Measurements from ENCODE around the gene ZNF608.

The ZNF608 gene

DNA sequence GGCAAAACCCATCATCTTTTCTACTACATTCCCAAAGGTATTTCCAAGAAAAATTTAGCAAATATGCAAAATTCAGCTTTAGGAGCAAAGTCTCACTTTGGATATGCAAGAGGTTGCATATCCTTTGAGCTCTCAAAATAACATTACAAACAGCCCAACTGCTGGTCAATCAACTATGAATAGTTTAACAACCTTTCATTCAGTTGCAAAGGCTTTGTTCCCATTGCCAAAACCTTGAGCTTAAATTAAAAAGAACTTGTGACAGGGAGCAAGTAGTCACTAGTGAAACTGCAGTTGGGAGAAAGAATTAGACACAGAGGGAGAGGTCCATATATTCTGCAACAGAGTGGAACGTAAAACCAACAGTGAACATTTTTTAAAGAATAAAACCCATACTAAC lies 8.8 kb downstream of the ZNF608 start:
- peak; percentile 20 for DNase-seq

DNA sequence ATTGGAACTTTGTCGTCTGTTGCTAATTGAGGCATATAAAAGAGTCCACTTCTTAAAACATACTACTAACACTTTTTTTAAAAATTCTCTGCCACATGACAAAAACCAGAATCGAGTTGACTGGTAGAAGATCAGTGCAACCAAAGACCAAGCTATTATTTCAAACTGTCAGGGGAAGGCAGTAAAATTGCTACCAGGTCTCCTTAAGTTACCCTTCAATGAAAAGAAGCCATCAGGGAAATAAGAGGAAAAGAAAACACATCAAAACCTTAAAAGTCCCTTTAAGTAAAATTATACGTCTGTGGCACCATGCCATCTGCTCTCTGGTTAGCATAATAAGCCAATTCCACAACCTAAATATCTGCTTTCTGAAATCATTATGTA lies 9.6 kb downstream of the ZNF608 start:
- DNase-seq = peak; percentile 21

DNA sequence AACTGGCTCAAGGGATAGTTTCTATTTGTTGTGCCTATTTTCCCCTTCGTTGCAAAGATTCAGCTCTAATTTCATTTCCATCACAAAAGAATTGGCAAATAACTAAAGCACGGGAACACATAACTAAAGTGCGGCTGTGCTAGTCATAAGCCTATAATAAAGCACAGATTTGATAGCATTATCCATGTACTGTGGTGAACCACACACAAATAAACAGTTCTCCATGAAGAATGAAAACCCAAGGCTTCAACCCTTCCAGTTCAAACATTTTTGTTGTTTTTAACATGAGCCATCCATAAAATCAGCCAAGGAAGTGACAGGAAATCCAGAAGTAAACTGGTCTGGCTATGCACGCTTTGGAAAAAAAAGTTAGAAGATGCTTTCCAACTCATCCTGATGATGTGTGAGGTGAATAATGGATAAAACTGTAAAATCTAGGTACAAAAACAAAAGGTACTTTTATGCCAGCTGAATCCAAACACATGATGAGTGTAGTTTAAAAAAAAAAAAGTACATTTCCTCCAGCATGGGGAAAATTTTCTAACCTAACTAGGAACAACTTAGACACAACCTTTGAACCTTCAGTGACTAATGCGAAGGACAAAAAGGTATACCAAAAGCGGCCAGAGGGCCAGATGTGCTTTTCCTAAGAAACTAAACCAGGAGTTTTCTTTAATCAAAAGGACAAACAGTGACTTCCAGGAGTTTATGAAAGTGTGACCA lies 10.2 kb downstream of the ZNF608 start:
- DNase-seq = peak; percentile 59

DNA sequence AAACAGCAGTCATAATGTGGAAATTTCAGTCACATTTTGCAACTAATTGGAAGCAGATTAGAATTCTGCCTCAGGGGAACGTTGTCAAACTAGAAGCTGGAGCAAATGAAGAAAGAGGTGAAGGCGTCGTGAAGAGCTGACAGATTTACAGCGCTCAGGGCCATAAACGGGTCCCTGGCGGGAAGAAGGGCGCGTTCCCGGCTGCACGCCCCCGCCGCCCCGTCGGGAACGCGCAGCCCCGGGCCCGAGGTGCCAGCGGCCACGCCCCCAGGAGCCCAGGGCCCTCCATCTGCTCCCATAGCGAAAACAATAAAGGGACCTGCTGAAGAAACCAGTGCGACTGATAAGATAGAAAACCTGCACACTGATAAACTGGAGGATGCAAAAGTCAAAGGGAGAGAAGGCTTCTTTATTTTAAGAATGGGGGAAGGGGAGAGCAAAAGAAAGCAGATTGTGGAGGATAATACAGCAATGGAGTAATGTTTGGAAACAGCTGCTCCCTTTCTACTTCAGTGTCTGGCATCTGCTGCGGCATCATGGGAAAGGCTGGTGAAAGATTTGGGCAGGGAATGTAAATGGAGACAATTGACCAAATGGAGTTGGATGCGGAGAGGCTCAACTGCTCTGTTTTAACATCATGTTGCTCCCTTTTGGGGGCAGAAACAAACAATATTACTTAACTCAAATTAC lies 11.1 kb downstream of the ZNF608 start:
- DNase-seq = peak; percentile 89

DNA sequence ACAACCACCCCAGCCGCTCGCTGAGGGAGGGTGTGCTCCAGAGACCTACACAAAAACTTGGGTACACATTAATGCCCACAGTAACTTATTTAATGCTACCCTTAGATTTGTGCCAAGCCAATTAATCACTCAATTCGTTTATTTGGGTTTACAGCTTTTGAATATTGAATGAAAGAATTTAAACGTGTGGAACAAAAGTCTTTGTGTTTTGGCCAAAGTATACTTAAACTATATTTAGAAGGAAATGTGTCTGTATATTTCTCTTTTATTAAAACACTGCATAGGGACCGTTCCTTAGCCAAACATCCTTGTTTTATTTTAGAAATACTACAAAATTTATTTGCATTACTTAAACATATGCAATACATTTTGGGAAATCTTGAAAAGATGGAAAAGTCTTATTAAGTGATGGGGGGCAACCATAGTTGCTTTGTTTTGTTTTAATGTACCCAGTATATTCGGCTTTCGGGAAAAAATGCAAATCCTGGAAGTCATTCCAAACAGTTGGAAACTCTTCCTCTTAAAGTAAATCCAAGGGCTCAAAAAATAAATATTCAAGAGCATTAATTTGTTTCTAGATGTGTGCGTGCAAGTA lies 11.8 kb downstream of the ZNF608 start:
- no peak for DNase-seq

DNA sequence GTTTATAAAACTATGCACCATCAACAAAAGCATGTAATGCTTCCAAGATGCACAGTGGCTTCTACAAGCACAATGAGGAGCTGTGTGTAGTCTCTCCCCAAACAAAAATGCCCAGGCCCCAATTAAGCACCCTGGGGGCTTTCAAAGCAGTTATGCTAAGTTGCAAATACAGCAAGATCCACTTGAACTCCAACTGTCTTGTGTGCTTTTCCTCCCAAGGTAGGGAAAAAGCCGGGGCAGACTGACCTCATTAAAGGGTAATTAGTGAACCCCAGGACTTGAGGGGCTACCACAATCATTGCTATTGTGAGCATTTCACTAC lies 13.1 kb downstream of the ZNF608 start:
- peak; percentile 87 for DNase-seq

DNA sequence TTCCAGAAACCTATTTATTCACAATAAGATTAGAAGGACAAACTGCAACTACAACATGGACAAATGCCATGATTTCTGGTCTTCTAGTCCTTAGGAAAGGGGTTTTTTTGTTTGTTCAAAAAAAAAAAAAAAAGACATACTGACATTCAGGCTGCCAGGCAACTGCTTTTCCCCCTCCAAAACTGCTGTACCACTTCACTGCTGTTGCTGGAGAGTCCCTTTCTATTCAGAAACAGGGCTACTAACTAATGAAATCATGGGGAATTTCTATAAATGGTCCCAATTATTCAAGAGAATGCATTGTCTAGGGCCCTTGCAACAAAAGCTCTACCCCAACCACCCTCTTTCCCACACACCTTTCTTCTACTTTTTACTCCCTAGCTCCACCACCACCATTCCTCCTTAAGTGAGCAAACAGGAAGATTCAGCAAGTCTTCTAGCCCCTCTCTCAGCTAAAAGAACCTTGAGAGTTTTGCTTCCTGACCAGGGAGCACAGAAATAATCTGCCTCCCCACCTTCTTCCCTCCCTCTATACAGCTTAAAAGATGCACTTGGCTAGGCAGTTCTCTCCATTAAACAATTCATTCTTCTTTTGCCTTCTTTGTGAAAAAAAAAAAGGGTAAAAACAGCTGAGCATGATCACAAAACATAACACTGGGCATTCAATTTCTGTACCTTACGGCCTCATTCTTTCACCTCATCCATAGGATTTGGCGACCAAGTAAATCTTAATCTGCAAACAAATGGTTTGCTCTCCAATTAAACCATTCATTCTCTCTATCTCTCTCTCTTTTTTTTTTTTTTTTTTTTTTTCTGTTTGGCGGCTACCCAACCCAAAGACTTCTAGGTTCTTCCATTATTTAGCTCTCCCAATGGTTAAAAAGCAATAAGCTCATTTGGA lies 13.8 kb downstream of the ZNF608 start:
- DNase-seq = peak; percentile 66

DNA sequence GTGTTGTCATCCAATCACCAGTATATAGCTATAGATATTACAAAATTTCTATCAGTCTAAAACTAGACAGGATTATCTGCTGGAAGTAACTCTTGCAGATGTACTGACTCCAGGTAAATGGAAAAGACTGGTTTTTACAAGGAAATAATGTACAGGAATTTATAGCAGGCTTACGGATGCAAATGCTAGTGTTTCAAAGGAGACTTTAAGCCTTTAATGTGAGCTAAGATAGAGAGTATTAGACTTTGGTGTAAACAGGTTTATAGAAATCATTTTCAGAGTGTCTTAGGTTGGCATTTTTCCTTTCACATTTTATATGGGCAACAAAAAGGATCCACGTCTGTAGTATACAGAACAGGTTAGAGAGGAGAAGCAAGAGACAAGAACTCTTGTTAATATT lies 16.1 kb downstream of the ZNF608 start:
- no peak for DNase-seq

DNA sequence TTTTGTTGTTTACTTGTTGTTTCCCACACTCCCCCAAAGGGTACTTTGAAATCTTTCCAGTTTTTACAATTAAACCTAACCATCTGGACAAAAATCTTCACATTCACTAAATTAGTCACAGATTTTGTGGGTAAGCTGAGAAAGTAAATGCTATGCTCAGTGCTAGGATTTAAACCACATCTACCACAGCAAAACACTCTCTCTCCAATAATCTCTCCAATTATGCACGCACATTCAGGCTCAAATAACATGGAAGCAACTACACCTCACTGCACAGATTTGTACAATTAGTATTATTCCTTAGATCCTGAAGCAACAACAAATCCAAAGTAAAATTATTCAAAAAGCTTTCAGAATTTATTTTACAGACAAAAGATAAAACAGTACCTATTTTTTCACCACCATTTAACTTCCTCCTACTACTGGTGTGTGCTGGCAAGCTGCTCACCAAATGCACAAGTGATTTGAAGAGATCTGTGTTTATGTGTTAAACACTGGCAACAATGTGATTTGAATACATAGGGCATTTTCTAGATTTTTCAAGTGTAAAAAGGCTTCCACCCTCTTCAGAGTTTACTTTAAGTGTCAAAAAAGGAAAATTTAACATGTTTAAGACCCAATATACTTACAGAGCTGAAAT lies 16.6 kb downstream of the ZNF608 start:
- peak; percentile 62 for DNase-seq

DNA sequence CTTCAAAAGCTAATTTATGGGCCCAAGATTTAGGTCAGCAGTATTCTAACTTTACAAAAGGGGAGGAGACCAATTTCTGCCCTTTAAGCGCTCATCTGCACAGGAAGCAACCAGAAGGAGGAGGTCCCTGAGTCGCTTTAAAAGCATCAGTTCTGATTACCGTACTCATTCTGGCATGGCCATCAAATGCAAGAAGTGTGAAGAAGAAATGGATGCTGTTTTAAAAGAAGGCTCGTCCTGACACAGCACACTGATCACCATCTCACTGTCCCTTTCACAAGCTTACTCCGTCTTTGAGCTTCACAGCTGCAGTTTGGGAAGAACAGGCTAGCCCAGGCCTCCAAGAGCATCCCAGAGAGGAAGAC lies 17.5 kb downstream of the ZNF608 start:
- peak; percentile 52 for DNase-seq

DNA sequence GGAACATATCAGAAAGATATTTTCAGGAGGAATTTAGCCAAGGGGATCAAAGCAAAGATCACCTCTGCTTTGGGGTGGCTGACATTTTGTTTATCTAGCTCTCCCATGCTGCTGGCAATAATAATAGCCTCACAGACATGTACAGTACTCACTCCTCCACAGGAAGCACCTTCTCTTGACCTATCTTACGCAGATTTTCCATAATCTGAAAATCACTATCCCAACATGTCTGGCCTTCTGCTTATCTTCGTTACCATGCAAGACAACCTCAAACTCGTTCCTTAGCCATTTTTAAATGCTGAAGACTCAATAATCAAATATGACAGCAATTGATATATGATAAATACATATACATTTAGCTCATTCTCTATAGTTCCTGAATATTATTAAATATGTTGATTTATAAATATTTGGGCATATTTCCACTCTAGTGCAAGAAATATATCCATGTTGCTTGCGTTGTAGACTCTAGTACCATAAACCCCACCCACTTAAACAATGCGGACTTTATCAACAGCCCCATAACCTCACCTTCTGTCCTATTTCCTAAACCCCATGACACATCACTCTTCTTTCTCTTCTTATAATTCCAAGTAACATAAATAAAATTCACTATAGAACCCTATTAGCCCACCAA lies 18.0 kb downstream of the ZNF608 start:
- no peak for DNase-seq

DNA sequence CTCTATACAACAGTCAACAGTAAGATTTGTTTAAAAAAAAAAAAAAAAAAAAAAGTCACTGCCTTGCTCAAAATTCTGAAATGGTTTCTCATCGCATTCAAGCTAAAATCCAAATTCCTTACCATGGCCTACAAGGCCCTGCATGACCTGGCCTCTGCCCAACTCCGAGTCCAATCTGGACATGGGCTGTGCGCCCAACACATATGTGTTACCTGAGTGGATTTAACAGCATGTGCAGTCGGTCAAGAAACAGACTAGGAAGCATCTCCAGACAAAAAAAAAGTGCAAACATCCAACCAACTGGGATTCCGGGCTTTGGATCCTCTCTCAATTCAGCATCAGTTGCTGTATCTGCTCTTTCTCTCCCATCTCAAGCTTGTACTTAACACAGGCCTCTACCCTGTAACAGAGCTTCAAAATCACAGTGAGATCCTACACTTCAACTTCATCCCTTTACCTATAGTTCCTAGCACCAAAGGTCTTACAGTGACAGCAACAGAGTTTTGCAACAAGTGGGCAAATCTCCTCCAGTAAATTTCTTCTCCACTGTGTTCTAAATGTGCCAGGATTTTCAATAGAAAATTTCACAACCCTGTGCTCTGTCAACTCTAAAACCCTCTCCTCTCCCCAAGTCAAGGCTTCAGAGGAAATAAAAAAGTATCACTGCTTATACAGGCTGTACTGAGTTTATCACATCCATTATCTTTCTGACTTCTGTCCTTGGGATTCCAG lies 19.6 kb downstream of the ZNF608 start:
- DNase-seq = no peak

DNA sequence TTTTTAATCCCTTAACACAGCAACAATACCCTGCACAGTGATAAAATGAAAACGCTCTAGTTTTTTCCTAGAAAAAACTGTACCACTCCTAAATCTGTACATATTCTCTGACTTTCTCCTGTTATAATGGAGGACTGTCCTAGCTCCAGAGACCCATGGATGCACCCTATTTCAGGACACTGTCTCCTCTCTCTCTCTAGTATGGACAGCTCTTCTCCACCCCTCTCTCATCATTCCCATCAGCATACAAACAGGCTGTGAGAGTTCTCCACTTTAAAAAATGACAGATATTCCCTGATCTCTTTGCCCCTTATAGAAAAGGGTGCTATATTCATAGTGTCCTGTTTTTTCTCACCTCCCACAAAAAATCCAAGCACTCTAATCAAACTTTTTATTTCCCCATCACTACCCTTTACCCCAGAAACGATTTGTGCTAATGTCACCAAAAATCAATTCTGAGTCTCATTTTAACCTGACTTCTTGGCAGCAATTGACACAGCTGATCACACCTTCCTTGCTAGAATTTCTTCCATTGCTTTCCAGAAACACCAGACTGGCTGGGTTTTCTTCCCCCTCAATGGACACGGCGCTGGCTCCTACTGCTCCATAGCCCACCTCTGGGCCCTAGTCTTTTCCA lies 20.7 kb downstream of the ZNF608 start:
- DNase-seq = no peak

DNA sequence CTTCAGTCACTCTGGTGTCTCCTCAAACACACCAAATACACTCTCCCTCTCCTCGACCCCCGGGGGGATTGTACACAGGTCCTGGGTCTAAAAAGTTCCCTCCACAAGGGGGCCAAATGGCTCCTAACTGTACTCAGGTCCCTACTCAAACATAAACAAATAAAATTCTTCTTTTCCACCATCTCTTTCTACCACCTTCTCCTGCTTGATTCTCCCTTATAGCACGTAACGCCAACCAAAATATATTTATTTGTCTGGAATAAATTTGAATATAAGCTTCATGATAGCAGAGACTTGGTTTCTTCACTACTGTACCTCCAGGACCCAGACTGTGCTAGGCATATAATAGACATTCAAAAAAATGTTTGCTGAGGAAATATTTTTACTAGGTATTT lies 21.4 kb downstream of the ZNF608 start:
- DNase-seq = no peak

DNA sequence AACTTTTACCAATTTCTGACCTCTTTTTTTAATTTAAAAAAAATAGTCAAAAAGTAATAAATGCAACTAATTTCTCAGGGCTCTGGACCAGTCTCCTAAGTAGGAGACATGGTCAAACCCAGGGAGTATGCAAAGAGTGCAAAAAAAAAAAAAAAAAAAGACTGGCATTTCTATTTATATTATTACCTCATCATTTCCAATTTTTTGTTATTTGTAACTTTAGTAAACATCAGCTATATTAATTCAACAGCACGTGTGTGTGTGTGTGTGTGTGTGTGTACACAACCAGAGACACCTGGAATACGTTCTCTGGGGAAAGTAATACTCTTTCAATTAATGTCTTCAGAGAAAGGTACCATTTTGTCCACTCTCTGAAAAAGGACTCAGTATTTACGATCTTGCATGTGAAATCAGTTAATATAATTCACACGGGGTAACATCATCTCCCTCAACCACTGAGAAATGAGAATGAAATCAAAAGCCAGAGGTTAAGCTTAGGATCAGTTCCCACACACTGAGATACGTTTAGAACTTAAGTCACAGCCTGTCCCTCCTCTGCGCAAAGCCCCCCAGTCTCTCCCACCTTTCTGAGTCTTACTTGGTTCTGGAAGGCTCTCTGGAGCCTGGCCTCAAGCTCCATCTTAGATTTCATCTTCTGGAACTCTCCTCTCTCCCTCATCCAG lies 21.9 kb downstream of the ZNF608 start:
- DNase-seq = no peak

DNA sequence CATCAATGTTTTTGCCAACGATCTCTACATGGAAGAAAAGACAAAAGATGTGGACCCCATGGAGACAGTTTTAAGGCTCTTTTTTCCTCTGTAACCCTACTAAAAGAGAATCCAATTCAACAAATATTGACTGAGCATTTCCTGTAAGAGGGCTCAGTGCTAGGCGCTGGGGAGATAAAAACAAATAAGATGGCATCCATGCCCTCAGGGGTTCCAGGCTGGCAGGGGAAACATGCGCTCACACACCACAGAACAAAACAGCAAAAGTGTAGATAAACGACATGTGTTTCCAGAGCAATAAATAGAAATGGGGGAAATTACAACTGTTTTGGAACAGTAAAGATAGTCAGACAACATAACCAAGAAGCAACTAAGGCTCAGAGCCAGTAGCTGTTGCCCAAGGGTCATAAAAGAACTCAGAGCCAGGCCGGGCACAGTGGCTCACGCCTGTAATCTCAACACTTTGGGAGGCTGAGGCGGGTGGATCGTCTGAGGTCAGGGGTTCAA lies 25.2 kb downstream of the ZNF608 start:
- no peak for DNase-seq

DNA sequence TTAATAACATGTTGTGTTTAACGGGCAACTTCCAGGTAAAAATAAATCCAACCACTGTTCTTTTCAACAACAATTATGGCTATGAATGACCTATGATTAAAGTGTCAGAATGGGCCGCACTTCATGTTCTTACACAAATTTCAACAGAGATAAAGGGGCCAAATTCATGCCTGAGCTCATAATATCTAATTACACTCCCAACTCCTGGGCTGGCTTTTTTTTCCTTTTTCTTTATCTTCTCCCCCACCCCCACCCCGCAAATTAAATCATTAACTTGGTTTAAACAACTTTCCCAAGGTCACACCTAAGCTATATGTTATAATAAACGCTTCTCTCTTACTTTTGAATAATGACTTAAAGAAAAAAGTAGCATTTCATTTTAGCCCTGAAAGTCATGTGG lies 25.8 kb downstream of the ZNF608 start:
- DNase-seq = no peak

DNA sequence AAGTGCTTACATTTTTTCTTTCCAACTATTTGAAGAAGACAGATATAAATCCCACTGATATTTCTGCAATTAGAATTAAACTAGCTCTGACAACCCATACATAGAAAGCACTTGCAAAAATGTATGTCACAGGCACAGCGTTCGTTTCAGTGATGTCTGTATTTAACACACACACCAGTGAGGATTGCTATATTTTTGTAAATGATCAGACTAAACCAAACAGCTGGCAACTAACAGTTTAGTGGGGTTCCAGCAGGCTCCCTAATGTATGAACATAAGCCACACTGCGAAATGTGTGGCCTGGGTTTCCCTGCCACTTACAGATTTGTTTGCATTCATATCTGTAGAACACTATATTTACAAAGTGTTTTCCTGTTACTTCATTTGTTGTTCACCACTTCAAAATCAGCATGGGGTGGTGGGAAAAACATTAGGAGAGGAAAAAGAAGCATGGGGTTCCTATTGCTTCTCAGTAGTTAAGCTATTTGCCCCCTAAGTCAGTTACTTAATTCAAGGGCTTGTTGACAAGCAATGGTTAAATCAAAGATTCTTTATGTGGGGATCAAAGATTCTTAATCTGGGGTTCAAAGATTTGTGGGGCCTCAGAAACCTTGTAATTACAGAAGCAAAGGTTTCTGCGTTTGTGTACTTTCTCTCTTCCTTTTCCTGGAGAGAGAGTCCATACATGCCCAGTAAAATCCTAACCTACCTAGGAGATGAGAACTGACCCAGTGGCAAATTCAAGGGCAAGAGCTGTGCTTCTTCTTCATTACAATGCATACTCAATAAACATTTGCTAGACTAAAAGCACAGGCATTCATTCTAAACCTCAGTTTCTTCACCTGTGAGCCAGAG lies 27.1 kb downstream of the ZNF608 start:
- DNase-seq = no peak

DNA sequence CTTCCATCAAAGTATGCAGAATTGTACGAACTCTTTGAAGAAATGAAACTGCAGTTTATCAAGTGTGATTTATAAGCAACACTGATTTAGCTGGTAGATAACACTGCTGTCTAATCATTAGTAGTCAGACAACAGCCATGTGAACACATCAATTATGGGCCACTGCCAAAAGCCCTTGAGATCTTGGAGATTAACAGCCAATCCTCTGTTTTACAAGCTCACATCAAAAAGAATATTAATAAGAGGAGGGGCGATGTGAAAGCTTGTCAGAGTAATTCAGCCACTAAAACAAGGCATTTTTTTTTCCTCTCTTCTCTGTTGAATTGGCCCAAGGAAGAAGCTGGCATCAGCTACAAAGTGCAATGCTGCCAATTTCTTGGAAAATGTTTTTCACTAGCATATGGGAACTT lies 28.1 kb downstream of the ZNF608 start:
- peak; percentile 68 for DNase-seq
